Adrenal gland (tissue), 5 donors: ENCODE results near the gene PPP6R2.
"Not testable (repeated sequence)": the region's sequence is repeated elsewhere in the genome, so short reads cannot be mapped to it uniquely, and the experiment has no call there.

ENCODE experiments used
- CTCF ChIP-seq, 6 experiments: fragments of 450-650 bp in 4 of 6; fragments of 200-600 bp in 2 of 6; sonication (generic) in 1 of 6; IDR thresholded peaks; 1 replicate in 5 of 6; 2 replicates in 1 of 6; pipeline versions ENCODE4 v1.5.1 to v1.8.0; 2016 to 2021; ENCODE audit warnings: antibody characterized with exemption in 6 of 6, mild to moderate bottlenecking in 2 of 6, moderate library complexity in 1 of 6
- POLR2A ChIP-seq, 2 donors: fragments of 450-650 bp; IDR thresholded peaks; one replicate each; pipeline ENCODE4 v1.6.1; 2017; ENCODE audit warnings: antibody characterized with exemption in 2 of 2, mild to moderate bottlenecking in 2 of 2, moderate library complexity in 1 of 2
- donor health status: DM: no; HTN: no; CAD: no.

GRCh38 chr22:50381021-50381555, 38.0 kb downstream of the PPP6R2 start:
- TF ChIP-seq CTCF, POLR2A (IDR thresholded peaks at IDR 0.05): not testable (repeated sequence)
